22Rv1 (cell line): ENCODE data around the gene SCGB1D1.

ENCODE experiments used
- H3K27ac ChIP-seq: fragments of 450-650 bp; 2 replicates; pipeline ENCODE4 v1.5.1; 2017
- ZFX ChIP-seq: fragments of 450-650 bp; IDR thresholded peaks from 2 replicates; pipeline ENCODE4 v1.6.1; 2017; ENCODE audit warnings: antibody characterized with exemption, borderline replicate concordance
- TF ChIP-seq, protein P1 (sequence below): fragments of 450-650 bp; IDR thresholded peaks from 2 replicates; pipeline ENCODE4 v1.5.1; 2017; ENCODE audit warnings: mild to moderate bottlenecking

SCGB1D1 gene

GRCh38 chr11:62169448-62169847 lies 20.6 kb upstream of the SCGB1D1 start:
- no peak overlapping the region for H3K27ac ChIP-seq
- TF ChIP-seq, protein P1, sequence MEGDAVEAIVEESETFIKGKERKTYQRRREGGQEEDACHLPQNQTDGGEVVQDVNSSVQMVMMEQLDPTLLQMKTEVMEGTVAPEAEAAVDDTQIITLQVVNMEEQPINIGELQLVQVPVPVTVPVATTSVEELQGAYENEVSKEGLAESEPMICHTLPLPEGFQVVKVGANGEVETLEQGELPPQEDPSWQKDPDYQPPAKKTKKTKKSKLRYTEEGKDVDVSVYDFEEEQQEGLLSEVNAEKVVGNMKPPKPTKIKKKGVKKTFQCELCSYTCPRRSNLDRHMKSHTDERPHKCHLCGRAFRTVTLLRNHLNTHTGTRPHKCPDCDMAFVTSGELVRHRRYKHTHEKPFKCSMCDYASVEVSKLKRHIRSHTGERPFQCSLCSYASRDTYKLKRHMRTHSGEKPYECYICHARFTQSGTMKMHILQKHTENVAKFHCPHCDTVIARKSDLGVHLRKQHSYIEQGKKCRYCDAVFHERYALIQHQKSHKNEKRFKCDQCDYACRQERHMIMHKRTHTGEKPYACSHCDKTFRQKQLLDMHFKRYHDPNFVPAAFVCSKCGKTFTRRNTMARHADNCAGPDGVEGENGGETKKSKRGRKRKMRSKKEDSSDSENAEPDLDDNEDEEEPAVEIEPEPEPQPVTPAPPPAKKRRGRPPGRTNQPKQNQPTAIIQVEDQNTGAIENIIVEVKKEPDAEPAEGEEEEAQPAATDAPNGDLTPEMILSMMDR: no peak
- no peak for TF ChIP-seq ZFX

- TF ChIP-seq ZFX: no peak
- TF ChIP-seq, protein P1: no peak
- no peak overlapping the region for H3K27ac ChIP-seq
Measured at GRCh38 chr11:62169935-62170334, 20.1 kb upstream of the SCGB1D1 start.

DNA sequence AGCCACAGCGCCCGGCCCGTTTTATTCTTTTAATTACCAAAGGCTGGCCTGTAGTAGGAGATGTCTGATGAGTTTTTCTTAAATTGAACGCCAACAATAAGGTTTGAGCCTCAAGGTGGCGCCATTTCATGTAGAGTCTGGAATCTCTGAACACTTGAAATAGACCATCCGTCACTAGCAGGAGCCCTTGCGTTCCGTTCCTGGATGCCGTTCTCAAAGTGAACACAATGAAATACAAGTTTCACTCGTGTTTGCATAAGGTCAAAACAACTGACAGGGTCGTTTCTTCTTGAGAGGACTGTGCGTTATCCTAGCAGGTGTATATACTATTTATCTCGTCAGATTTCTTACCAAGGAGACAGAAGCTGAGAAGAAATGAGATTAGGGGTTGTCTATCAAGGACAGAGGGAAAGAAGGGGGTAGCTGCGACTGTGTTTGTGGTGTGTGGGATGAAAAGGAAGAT lies 18.7 kb upstream of the SCGB1D1 start:
- no peak overlapping the region for H3K27ac ChIP-seq
- TF ChIP-seq ZFX: no peak
- TF ChIP-seq, protein P1: peak; percentile 88

DNA sequence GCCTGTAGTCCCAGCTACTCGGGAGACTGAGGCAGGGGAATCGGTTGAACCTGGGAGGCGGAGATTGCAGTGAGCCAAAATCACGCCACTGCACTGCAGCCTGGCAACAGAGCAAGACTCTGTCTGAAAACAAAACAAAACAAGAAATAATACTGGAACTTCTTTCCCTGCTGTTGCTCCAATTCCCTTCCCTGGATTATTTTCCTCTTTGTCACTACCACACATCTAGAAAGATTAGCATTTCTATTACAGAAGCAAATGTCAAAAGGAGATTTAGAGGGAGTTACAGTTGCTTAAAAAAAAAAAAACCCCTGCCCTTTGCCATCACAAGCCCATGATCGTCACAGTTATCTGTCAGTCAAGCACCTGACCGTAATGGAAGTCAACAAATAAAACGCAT lies 17.7 kb upstream of the SCGB1D1 start:
- H3K27ac ChIP-seq: no peak overlapping the region
- TF ChIP-seq, protein P1: no peak
- TF ChIP-seq ZFX: no peak

DNA sequence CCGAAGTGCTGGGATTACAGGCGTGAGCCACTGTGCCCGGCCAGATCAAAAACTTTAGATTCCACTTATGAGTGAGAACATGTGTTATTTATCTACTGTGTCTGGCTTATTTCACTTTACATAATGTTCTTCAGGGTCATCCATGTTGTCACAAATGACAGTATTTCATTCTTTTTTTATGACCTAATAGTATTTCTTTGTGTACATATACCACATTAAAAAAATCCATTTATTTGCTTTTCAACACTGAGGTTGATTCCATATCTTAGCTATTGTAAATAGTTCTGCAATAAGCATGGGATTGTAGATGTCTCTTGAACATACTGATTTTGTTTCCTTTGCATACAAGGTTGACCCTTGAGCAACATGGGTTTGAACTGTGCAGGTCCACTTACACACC lies 13.2 kb upstream of the SCGB1D1 start:
- H3K27ac ChIP-seq: no peak overlapping the region
- TF ChIP-seq ZFX: no peak
- TF ChIP-seq, protein P1: no peak

GRCh38 chr11:62179995-62180394 lies 10.0 kb upstream of the SCGB1D1 start:
- TF ChIP-seq, protein P1: no peak

DNA sequence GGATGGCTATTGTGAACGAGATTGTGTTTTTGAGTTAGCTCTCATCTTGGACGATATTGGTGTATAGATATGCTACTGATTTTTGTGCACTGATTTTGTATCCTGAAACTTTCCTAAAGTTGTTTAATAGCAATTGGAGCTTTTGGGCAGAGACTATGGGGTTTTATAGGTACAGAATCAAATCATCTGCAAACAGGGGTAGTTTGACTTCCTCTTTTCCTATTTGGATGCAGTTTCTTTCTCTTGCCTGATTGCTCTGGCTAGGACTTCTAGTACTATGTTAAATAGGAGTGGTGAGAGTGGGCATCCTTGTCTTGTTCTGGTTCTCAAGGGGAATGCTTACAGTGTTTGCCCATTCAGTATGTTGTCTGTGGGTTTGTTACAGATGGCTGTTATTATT lies 8.9 kb upstream of the SCGB1D1 start:
- no peak overlapping the region for H3K27ac ChIP-seq
- TF ChIP-seq ZFX: no peak
- TF ChIP-seq, protein P1: no peak

More at GRCh38 chr11:62179995-62180394, 10.0 kb upstream of the SCGB1D1 start:
- H3K27ac ChIP-seq: no peak overlapping the region
